ENCODE data around the gene ZNF322.

Gene ZNF322

DNA sequence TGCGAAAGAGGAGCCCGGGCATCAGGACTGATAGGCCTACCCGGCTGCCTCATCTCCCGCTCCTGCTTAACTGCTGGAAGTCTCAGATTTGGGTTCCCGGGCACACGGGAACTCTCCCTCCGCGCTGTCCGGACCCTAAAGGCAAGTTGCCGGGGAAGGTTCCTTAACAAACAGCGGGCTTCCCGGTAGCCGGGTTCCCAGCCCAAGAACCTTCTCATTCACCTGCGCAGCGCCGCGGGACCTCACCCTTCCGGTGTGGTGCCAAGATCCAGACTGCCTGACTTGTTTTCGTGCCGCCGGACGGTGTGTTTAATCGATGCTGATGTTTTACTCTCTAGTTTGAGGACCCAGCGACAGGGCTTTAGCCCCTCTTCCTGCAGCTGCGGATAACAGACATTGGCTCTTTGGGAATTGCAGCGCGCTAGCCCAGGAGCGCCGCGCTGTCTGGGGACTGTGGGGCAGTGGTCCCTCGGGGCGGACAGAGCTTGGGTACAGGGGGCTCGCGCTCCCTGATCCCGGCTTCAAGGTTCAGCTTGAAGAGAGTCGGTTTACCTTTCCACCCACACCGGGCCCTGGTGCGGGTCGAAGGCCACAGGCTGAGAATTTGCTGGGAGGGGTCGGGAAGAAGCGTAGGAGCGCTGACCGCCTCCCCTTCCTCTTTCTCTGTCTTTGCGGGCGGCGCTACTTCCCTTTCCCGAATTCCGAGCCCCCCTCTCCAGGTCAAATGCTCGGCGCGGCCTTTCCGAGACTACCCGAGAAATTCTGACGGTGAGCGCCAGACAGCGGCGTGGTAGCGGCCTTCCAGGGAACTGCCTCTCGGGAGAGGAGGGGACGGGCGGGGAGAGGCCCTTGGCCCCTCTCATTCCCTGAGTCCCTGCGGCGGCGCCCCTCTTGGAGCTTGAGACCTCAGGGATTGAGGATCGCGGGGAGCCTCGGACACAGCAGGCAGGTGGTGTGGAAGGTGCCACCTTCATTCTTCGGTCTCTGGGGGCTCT, 45.6 kb downstream of the ZNF322 start:
- peaks cover 5% of the 10 kb centered on the region for H3K4me1 ChIP-seq (ENCODE audit: control insufficient read depth, insufficient read depth, low read length)
- H3K4me3 ChIP-seq (ENCODE audit: insufficient read depth, low read depth, low read length), result peak overlapping the region; percentile 48
- H3K9me3 ChIP-seq (ENCODE audit: control insufficient read depth, low read length), result no peaks in the 10 kb centered on the region

DNA sequence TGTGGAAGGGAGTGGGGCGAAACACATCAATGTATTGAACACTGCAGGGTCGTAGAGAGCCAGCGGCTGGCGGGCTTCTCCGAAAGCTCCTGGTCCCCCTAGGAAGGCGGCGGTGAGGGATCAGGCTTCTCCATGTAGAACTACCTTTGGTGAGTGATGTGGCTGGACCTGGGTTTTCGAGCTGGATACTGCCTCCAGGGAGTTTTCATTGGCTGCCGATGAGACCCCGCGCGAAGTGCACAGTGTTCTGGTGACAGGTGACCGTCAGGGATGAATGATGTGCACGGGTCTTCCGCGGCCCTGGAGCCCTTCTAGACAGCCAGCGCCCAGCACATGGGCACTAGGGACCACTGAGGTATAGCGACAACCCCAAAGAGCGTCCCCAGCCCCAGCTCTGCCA, 46.3 kb downstream of the ZNF322 start:
- WGBS, 2 experiments, result 44 to 45% methylated on average over 19 of the region's 19 CpGs
- Histone ChIP-seq H3K27me3 (ENCODE audit: control insufficient read depth, insufficient read depth, low read length, poor library complexity, severe bottlenecking) (peaks cover 69% of the 10 kb centered on the region), H3K4me3 (ENCODE audit: insufficient read depth, low read depth, low read length) (no peak overlapping the region), H3K27ac (ENCODE audit: insufficient read depth, low read depth, low read length, poor library complexity, severe bottlenecking) (no peak overlapping the region), H3K4me1 (ENCODE audit: control insufficient read depth, insufficient read depth, low read length) (peaks cover 5% of the 10 kb centered on the region), H3K9me3 (ENCODE audit: control insufficient read depth, low read length) (no peaks in the 10 kb centered on the region), H3K36me3 (ENCODE audit: control insufficient read depth, insufficient read depth, low read length) (no peaks in the 10 kb centered on the region)

More for the DNA sequence above, 45.6 kb downstream of the ZNF322 start:
- no peak overlapping the region for H3K27ac ChIP-seq (ENCODE audit: insufficient read depth, low read depth, low read length, poor library complexity, severe bottlenecking)
- 1% methylated on average over 68 of the region's 68 CpGs for WGBS, 2 experiments
- H3K36me3 ChIP-seq (ENCODE audit: control insufficient read depth, insufficient read depth, low read length), result no peaks in the 10 kb centered on the region
- peaks cover 68% of the 10 kb centered on the region for H3K27me3 ChIP-seq (ENCODE audit: control insufficient read depth, insufficient read depth, low read length, poor library complexity, severe bottlenecking)

DNA sequence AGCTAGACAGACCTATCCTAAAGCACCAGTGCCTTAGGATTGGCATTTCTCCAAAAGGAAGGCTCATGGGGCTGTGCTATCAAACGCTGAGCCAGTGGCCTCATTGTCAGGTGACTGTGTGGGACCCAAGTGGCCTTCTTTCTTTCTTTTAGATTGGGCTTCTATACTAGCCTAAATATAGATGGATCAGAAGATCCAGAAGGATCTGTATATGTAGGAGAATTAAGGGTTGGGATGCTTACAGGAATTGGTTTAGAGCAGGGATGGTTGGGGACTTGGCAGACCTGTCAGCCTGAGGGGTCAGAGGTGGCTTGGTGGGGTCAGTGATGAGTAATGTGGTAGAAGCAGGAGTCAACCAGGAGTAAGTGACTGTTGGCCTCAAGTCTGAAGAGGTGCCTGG, 47.9 kb downstream of the ZNF322 start:
- Histone ChIP-seq H3K27me3 (ENCODE audit: control insufficient read depth, insufficient read depth, low read length, poor library complexity, severe bottlenecking) (peaks cover 69% of the 10 kb centered on the region), H3K27ac (ENCODE audit: insufficient read depth, low read depth, low read length, poor library complexity, severe bottlenecking) (no peak overlapping the region)
- WGBS, 2 experiments, result 73 to 76% methylated on average over 1 of the region's 1 CpG

DNA sequence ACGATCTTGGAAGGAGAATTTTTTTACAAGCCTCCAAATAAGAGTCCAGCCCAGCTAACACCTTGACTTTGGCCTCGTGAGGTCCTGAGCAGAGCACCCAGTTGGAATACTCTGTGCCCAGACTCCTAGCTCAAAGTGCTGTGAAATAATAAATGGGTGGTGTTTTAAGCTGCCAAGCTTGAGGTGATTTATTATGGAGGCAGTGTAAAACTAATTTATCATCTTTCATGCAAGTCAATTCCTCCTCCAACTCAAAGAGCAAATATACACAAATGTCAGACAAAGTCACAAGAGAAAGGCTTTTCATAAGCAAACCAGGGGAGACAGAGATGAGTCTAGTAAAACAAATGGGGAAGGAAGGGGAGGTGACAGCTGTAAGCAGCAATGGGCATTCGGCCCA, 50.1 kb downstream of the ZNF322 start:
- H3K4me3 ChIP-seq (ENCODE audit: insufficient read depth, low read depth, low read length), result no peak overlapping the region
- no peaks in the 10 kb centered on the region for H3K9me3 ChIP-seq (ENCODE audit: control insufficient read depth, low read length)
- H3K4me1 ChIP-seq (ENCODE audit: control insufficient read depth, insufficient read depth, low read length), result no peaks in the 10 kb centered on the region
- peaks cover 55% of the 10 kb centered on the region for H3K27me3 ChIP-seq (ENCODE audit: control insufficient read depth, insufficient read depth, low read length, poor library complexity, severe bottlenecking)
- WGBS, 2 experiments, result 86% methylated on average over 3 of the region's 3 CpGs
- no peak overlapping the region for H3K27ac ChIP-seq (ENCODE audit: insufficient read depth, low read depth, low read length, poor library complexity, severe bottlenecking)
- no peaks in the 10 kb centered on the region for H3K36me3 ChIP-seq (ENCODE audit: control insufficient read depth, insufficient read depth, low read length)

More for the DNA sequence above, 47.9 kb downstream of the ZNF322 start:
- Histone ChIP-seq H3K4me3 (ENCODE audit: insufficient read depth, low read depth, low read length) (no peak overlapping the region), H3K36me3 (ENCODE audit: control insufficient read depth, insufficient read depth, low read length) (no peaks in the 10 kb centered on the region), H3K4me1 (ENCODE audit: control insufficient read depth, insufficient read depth, low read length) (peaks cover 5% of the 10 kb centered on the region), H3K9me3 (ENCODE audit: control insufficient read depth, low read length) (no peaks in the 10 kb centered on the region)

DNA sequence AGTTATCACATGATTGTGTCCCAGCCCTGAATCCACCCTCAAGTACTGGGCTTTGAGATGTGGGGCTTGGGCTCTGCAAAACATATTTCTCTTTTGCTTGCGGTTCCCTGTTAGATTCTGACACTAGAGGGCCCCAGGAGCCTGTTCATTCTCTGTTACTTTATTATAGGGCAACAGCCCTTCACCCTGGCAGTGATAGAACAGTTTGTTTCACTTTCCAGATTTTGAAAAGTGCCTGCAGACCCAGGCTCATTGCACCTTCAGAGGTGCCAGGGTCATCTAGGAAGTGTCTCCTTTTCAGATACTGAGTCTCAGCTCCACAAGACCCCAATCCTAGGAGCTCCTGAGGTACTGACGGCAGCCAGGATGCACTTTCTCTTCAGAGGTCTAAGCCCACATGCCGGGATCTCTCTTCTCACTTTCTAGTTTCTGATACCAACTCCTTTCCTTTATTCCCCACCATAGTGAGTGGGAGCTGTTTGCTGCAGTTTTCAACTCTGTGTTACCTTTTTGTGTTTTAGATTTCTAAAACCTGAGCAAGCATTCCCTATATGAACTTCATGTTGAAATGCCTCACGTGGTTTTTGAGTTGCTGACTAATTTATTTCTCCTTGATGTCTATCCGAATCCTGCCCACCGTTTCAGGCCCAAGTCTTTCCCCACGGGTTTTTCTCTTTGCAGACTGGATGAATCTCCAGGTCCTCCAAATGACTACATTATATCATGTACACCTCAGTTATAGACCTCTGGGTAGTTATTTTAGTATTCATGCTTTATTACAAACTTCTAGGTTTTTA, 51.9 kb downstream of the ZNF322 start:
- peaks cover 36% of the 10 kb centered on the region for H3K27me3 ChIP-seq (ENCODE audit: control insufficient read depth, insufficient read depth, low read length, poor library complexity, severe bottlenecking)
- no peak overlapping the region for H3K27ac ChIP-seq (ENCODE audit: insufficient read depth, low read depth, low read length, poor library complexity, severe bottlenecking)
- no peaks in the 10 kb centered on the region for H3K36me3 ChIP-seq (ENCODE audit: control insufficient read depth, insufficient read depth, low read length)
- H3K4me1 ChIP-seq (ENCODE audit: control insufficient read depth, insufficient read depth, low read length), result no peaks in the 10 kb centered on the region
- H3K9me3 ChIP-seq (ENCODE audit: control insufficient read depth, low read length), result no peaks in the 10 kb centered on the region
- no peak overlapping the region for H3K4me3 ChIP-seq (ENCODE audit: insufficient read depth, low read depth, low read length)
- WGBS, 2 experiments, result 51 to 60% methylated on average over 7 of the region's 7 CpGs

DNA sequence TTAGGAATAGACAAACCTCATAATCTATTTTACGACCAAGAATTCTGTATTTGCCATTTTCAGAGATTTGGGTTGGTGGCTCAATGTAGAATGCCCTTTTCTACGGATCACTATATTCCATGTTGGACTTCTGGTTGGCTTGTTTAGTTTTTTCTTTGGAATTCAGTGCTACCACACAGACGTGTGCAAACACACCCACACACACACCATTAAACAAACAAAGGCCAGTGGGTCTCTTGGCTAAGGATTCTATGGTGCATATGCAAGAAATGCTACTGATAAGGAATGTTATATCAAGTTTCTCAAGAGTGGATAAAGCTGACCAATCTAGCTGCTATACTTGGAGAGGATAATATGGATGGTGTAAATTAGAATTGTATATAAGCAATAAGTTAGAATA, 54.7 kb downstream of the ZNF322 start:
- H3K4me1 ChIP-seq (ENCODE audit: control insufficient read depth, insufficient read depth, low read length), result no peaks in the 10 kb centered on the region
- WGBS, 2 experiments, result 71 to 94% methylated on average over 2 to 3 of the region's 3 CpGs
- no peak overlapping the region for H3K4me3 ChIP-seq (ENCODE audit: insufficient read depth, low read depth, low read length)
- no peaks in the 10 kb centered on the region for H3K36me3 ChIP-seq (ENCODE audit: control insufficient read depth, insufficient read depth, low read length)
- H3K9me3 ChIP-seq (ENCODE audit: control insufficient read depth, low read length), result no peaks in the 10 kb centered on the region
- peaks cover 9% of the 10 kb centered on the region for H3K27me3 ChIP-seq (ENCODE audit: control insufficient read depth, insufficient read depth, low read length, poor library complexity, severe bottlenecking)
- no peak overlapping the region for H3K27ac ChIP-seq (ENCODE audit: insufficient read depth, low read depth, low read length, poor library complexity, severe bottlenecking)

DNA sequence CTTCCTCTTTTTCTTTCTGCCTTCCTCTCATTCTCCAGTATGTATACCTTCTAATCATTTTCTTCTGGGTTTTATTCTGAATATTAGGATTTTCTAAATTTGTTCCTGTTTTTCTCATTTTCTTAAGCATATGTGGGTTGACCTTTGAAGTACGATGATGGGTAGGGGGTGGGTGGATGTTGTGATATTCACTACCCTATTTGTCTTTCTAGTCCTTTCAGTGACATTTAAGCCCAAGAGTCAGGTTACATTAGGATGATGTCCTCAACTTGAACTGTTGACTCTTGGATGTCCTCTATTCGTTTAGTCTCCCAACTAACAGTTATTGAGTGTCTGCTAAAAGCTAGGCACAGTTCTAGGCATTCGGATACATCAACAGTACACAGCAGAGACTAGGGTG, 55.5 kb downstream of the ZNF322 start:
- Histone ChIP-seq H3K4me3 (ENCODE audit: insufficient read depth, low read depth, low read length) (no peak overlapping the region), H3K27me3 (ENCODE audit: control insufficient read depth, insufficient read depth, low read length, poor library complexity, severe bottlenecking) (peaks cover 1% of the 10 kb centered on the region), H3K9me3 (ENCODE audit: control insufficient read depth, low read length) (no peaks in the 10 kb centered on the region), H3K36me3 (ENCODE audit: control insufficient read depth, insufficient read depth, low read length) (no peaks in the 10 kb centered on the region), H3K27ac (ENCODE audit: insufficient read depth, low read depth, low read length, poor library complexity, severe bottlenecking) (no peak overlapping the region), H3K4me1 (ENCODE audit: control insufficient read depth, insufficient read depth, low read length) (no peaks in the 10 kb centered on the region)
- WGBS, 2 experiments, result 68 to 69% methylated on average over 1 to 3 of the region's 3 CpGs

DNA sequence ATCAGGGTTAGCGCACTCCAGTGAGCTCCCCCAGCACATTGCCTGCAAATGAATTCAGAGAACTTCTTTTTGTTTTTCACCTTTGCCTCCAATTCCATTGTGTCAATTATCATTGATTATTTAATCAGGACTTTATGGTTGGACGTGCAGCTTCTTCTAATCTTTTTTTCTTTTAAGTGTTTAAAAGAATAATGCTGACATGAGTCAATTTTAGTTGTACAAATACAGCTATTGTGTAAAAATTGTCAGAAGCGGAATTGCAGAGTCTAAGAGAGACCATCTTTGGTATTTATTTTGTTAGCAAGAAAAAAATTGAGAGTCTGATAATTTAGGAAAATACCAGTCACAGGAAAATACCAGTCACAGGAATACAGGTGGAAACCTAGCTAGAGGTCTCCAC, 57.3 kb downstream of the ZNF322 start:
- no peaks in the 10 kb centered on the region for H3K4me1 ChIP-seq (ENCODE audit: control insufficient read depth, insufficient read depth, low read length)
- no peak overlapping the region for H3K4me3 ChIP-seq (ENCODE audit: insufficient read depth, low read depth, low read length)
- H3K36me3 ChIP-seq (ENCODE audit: control insufficient read depth, insufficient read depth, low read length), result peaks cover 8% of the 10 kb centered on the region
- H3K27ac ChIP-seq (ENCODE audit: insufficient read depth, low read depth, low read length, poor library complexity, severe bottlenecking), result no peak overlapping the region
- WGBS, 2 experiments, result 92 to 97% methylated on average over 3 of the region's 3 CpGs
- H3K27me3 ChIP-seq (ENCODE audit: control insufficient read depth, insufficient read depth, low read length, poor library complexity, severe bottlenecking), result no peaks in the 10 kb centered on the region
- no peaks in the 10 kb centered on the region for H3K9me3 ChIP-seq (ENCODE audit: control insufficient read depth, low read length)

DNA sequence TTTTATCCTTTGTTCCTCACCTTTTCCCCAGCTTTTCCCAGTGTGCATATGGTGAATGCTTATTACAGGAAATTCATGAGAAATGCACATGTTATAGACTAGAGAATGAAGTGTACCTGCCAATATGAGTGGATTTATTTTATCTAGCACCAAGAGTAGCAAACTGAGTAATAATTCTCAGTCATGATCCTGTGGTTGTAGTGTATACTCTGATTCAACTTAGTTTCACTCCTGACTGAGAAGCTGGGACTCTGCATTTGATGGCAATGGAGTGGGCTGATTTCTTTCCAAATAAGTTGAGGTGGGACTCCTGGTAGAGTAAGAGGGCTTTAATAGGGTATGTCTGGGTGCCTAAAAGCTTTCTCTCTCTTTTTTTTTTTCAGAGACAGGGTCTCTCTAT, 58.8 kb downstream of the ZNF322 start:
- no peaks in the 10 kb centered on the region for H3K4me1 ChIP-seq (ENCODE audit: control insufficient read depth, insufficient read depth, low read length)
- peaks cover 8% of the 10 kb centered on the region for H3K36me3 ChIP-seq (ENCODE audit: control insufficient read depth, insufficient read depth, low read length)
- no peak overlapping the region for H3K27ac ChIP-seq (ENCODE audit: insufficient read depth, low read depth, low read length, poor library complexity, severe bottlenecking)
- H3K9me3 ChIP-seq (ENCODE audit: control insufficient read depth, low read length), result no peaks in the 10 kb centered on the region
- H3K27me3 ChIP-seq (ENCODE audit: control insufficient read depth, insufficient read depth, low read length, poor library complexity, severe bottlenecking), result no peaks in the 10 kb centered on the region
- no peak overlapping the region for H3K4me3 ChIP-seq (ENCODE audit: insufficient read depth, low read depth, low read length)

DNA sequence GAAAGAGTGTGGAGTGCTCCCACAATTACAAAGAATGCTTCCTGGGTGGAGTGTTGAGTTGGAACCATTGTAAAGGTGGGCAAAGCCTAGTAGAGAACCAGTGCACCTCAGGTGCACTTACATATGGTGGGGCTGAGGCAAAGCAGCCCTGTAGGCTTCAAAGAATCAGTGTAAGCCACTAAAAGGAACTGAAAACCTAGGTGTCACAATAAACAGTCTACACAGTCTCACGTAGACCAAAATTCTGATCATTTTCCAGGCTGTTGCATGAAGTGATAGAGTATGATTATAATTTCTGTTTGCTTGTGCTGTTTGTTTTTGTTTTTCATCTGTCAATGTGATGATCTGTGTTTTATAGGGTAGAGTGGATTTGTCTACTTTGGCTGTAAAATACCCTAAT, 60.0 kb downstream of the ZNF322 start:
- Histone ChIP-seq H3K27me3 (ENCODE audit: control insufficient read depth, insufficient read depth, low read length, poor library complexity, severe bottlenecking) (peaks cover under 1% of the 10 kb centered on the region), H3K36me3 (ENCODE audit: control insufficient read depth, insufficient read depth, low read length) (peaks cover 8% of the 10 kb centered on the region), H3K4me1 (ENCODE audit: control insufficient read depth, insufficient read depth, low read length) (no peaks in the 10 kb centered on the region), H3K9me3 (ENCODE audit: control insufficient read depth, low read length) (no peaks in the 10 kb centered on the region), H3K27ac (ENCODE audit: insufficient read depth, low read depth, low read length, poor library complexity, severe bottlenecking) (no peak overlapping the region), H3K4me3 (ENCODE audit: insufficient read depth, low read depth, low read length) (no peak overlapping the region)
- WGBS, 2 experiments, result 94% methylated on average over 1 of the region's 1 CpG
